Subcutaneous adipose tissue (tissue), 4 donors: ENCODE measurements around the gene EEFSEC. TPM values are rescaled to one million over a fixed set of nuclear protein-coding genes. Genes with fewer than 3 reads are reported as not detected.

Experiments used
- CTCF ChIP-seq: fragments of 450-650 bp; IDR thresholded peaks from one replicate; pipeline ENCODE4 v1.5.1; 2016; ENCODE audit warnings: low read depth, mild to moderate bottlenecking, control low read depth, antibody characterized with exemption, moderate library complexity
- total RNA-seq, 4 donors: library from RNA; depleted of rRNA; stranded (reverse); fragments of >200 nt; gene quantifications; one replicate each; pipeline ENCODE4 v1.1.0, GENCODE V29; 2016

The EEFSEC gene
- total RNA-seq, 4 donors from 2014 or later = 13.7 to 26.9 (median 17.4) TPM

GRCh38 chr3:128412180-128413002 is 259.1 kb downstream of the EEFSEC start:
- no peak for TF ChIP-seq CTCF

GRCh38 chr3:128413003-128413370 is 259.7 kb downstream of the EEFSEC start:
- TF ChIP-seq CTCF = no peak

GRCh38 chr3:128413413-128414205 is 260.3 kb downstream of the EEFSEC start:
- TF ChIP-seq CTCF = no peak

- no peak for TF ChIP-seq CTCF
Measured at GRCh38 chr3:128415200-128415772, 262.0 kb downstream of the EEFSEC start.

GRCh38 chr3:128415773-128416577 is 262.7 kb downstream of the EEFSEC start:
- TF ChIP-seq CTCF = no peak

GRCh38 chr3:128416578-128417211 is 263.4 kb downstream of the EEFSEC start:
- TF ChIP-seq CTCF = no peak
